ENCODE data around the gene PLEKHA5.

Gene PLEKHA5

GRCh38 chr12:19244312-19244711, 114.8 kb downstream of the PLEKHA5 start:
- Histone ChIP-seq H3K79me2 (ENCODE audit: insufficient read depth, low read length) (no peaks in the 10 kb centered on the region), H3K36me3 (ENCODE audit: insufficient read depth, low read length) (no peaks in the 10 kb centered on the region), H3K9ac (ENCODE audit: low read length) (no peak overlapping the region), H3K9me2 (ENCODE audit: low read depth, low read length) (no peaks in the 10 kb centered on the region), H3K9me3 (ENCODE audit: low read length) (no peaks in the 10 kb centered on the region), H3K27ac (ENCODE audit: low read depth, low read length, poor library complexity, severe bottlenecking) (no peak overlapping the region), H3K4me2 (ENCODE audit: low read length) (no peak overlapping the region), H3K4me1 (ENCODE audit: insufficient read depth, low read length, severe bottlenecking) (no peaks in the 10 kb centered on the region), H2AFZ (ENCODE audit: low read length) (no peak overlapping the region), H3K27me3 (ENCODE audit: insufficient read depth, low read length) (no peaks in the 10 kb centered on the region), H4K20me1 (ENCODE audit: insufficient read depth, low read length) (no peaks in the 10 kb centered on the region), H3K4me3 (ENCODE audit: low read depth, low read length, poor library complexity, severe bottlenecking) (no peak overlapping the region), H3F3A (ENCODE audit: insufficient read depth, low read length) (no peaks in the 10 kb centered on the region)
- TF ChIP-seq EZH2 (IDR thresholded peaks at IDR 0.05; ENCODE audit: borderline replicate concordance, low read length) (no peak), CTCF (IDR thresholded peaks at IDR 0.05; ENCODE audit: low read length) (no peak)

DNA sequence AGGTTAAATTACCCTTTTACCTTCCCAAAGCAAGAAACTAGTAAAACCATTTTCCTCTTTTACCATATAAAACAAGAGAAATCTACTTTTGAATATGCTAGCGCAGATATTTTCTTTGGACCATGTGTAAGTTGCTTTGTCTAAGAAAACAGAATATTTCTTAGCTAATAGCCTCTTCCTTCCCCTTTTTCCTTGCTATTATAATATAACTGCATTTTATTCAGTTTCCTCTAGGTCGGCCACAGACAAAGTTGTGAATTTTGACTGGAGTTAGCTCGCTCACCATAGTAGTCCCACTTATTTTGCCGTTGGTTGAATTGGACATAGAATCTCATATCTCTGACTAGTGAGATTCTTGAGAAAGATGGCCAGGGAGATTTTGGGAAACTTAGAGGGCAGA, 115.6 kb downstream of the PLEKHA5 start:
- H3F3A ChIP-seq (ENCODE audit: insufficient read depth, low read length): no peaks in the 10 kb centered on the region
- no peaks in the 10 kb centered on the region for H3K27me3 ChIP-seq (ENCODE audit: insufficient read depth, low read length)
- no peak overlapping the region for H2AFZ ChIP-seq (ENCODE audit: low read length)
- no peak overlapping the region for H3K4me3 ChIP-seq (ENCODE audit: low read depth, low read length, poor library complexity, severe bottlenecking)
- H3K79me2 ChIP-seq (ENCODE audit: insufficient read depth, low read length): no peaks in the 10 kb centered on the region
- H3K9me2 ChIP-seq (ENCODE audit: low read depth, low read length): no peaks in the 10 kb centered on the region
- no peaks in the 10 kb centered on the region for H4K20me1 ChIP-seq (ENCODE audit: insufficient read depth, low read length)
- H3K27ac ChIP-seq (ENCODE audit: low read depth, low read length, poor library complexity, severe bottlenecking): no peak overlapping the region
- H3K9ac ChIP-seq (ENCODE audit: low read length): no peak overlapping the region
- H3K9me3 ChIP-seq (ENCODE audit: low read length): no peaks in the 10 kb centered on the region
- no peak overlapping the region for H3K4me2 ChIP-seq (ENCODE audit: low read length)
- no peaks in the 10 kb centered on the region for H3K36me3 ChIP-seq (ENCODE audit: insufficient read depth, low read length)
- H3K4me1 ChIP-seq (ENCODE audit: insufficient read depth, low read length, severe bottlenecking): no peaks in the 10 kb centered on the region
- TF ChIP-seq EZH2 (IDR thresholded peaks at IDR 0.05; ENCODE audit: borderline replicate concordance, low read length) (no peak), CTCF (IDR thresholded peaks at IDR 0.05; ENCODE audit: low read length) (no peak)

- TF ChIP-seq EZH2 (IDR thresholded peaks at IDR 0.05; ENCODE audit: borderline replicate concordance, low read length) (no peak), CTCF (IDR thresholded peaks at IDR 0.05; ENCODE audit: low read length) (no peak)
- no peak overlapping the region for H3K4me2 ChIP-seq (ENCODE audit: low read length)
- no peaks in the 10 kb centered on the region for H3K27me3 ChIP-seq (ENCODE audit: insufficient read depth, low read length)
- H3K27ac ChIP-seq (ENCODE audit: low read depth, low read length, poor library complexity, severe bottlenecking): no peak overlapping the region
- H3K9me2 ChIP-seq (ENCODE audit: low read depth, low read length): no peaks in the 10 kb centered on the region
- H2AFZ ChIP-seq (ENCODE audit: low read length): no peak overlapping the region
- no peaks in the 10 kb centered on the region for H3K79me2 ChIP-seq (ENCODE audit: insufficient read depth, low read length)
- no peaks in the 10 kb centered on the region for H3K36me3 ChIP-seq (ENCODE audit: insufficient read depth, low read length)
- H3K4me3 ChIP-seq (ENCODE audit: low read depth, low read length, poor library complexity, severe bottlenecking): no peak overlapping the region
- no peaks in the 10 kb centered on the region for H3K4me1 ChIP-seq (ENCODE audit: insufficient read depth, low read length, severe bottlenecking)
- H3K9ac ChIP-seq (ENCODE audit: low read length): no peak overlapping the region
- no peaks in the 10 kb centered on the region for H3F3A ChIP-seq (ENCODE audit: insufficient read depth, low read length)
- no peaks in the 10 kb centered on the region for H4K20me1 ChIP-seq (ENCODE audit: insufficient read depth, low read length)
- no peaks in the 10 kb centered on the region for H3K9me3 ChIP-seq (ENCODE audit: low read length)
Observed at GRCh38 chr12:19245666-19246065, 116.1 kb downstream of the PLEKHA5 start.

Data from OCI-LY1 (cell line).